HG03064 (cell line): ENCODE results near the gene C19orf25.
"Not testable (repeated sequence)": the region's sequence is repeated elsewhere in the genome, so short reads cannot be mapped to it uniquely, and the experiment has no call there.

ENCODE experiments used
- ATAC-seq: cut with Tn5 transposase; IDR thresholded peaks from one replicate; pipeline ENCODE4 v1.9.1; 2021; ENCODE audit warnings: low read depth; ENCODE audit not compliant: unreplicated experiment

C19orf25 gene

DNA sequence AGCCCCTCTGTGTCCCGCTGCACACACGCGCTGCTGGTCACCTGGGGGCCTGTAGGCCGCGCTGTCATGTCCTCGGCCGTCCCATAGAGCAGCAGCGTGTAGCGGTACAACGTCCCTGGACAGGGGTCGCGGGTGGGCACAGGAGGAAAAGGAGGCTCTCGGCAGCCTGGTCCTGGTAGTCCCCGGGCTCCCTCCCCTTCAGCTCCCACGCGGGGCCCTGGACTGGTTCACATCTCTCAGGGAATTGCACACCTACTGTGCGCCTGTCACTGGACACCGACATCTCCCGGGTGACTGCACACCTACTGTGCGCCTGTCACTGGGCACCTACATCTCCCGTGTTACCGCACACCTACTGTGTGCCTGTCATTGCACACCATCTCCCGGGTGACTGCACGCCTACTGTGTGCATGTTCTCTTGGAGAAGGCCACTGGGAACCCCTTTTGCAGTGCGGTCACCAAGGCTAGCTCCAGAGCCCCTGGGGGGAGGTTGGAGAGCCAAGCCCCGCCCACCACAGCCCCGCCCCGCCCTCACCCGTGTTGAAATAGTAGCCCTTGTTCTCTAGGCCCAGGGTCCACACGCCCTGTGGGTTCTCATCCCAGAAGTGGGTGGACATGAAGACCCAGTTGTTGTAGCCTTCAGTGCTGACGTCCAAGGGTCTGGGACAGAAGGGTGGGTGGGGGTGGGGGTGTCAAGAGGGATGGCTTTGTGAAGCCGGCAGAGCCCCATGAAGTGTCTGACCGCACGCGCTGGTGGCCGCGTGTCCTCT, 3.5 kb upstream of the C19orf25 start:
- no peak for ATAC-seq

DNA sequence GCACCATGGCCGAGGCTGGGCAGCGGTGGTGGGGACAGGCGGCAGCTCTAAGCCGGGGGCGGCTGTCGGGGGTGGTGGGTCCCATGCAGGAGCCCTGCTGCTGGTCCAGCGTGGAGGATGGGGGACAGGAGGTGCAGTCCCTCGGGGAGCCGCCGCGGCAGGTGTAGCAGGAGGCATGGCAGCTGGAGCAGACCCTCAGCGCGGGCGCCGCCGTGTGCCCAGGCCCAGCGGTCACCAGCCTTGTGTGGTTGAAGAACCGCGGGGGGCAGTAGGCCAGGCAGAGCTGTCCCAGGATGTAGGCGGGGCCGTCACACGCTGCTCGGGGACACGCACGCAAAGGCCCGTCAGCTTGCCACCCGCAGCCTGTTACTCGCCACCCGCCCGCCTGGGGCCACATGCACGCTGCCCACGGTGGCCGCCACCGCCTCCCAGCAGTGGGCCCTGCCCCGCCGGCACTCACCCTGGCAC, 2.9 kb upstream of the C19orf25 start:
- ATAC-seq = no peak

DNA sequence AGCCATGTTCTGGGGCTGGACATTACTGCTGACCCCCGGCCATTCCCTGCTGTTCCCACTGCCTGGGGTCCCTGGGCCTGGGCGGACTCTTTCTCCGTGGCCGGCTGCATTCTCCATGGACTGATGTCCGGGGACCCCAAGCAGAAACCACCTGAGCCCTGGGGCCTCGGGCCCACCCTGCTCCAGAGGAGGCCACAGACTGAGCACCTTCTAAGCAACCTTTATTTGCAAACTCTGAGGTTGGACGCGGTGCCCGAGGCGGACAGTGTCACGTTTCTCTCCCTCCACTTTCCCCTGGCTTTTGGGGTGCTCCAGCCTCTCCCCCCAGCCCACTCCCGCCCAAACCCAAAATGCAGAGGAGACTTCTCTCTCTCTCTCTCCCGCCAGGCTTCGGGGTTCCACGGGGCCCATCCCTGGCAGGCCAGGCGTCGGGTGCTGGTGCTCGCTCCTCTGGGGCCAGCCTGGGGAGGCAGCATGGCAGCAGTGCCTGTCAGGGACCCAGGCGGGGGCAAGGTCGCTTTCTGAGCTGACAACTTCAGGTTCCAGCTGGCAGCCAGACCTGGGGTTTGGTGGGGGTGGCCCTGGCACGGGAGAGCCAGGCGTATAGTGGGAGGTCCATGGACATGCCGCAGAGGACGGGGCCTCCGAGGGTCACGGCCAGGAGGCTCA, 2.3 kb upstream of the C19orf25 start:
- no peak for ATAC-seq

DNA sequence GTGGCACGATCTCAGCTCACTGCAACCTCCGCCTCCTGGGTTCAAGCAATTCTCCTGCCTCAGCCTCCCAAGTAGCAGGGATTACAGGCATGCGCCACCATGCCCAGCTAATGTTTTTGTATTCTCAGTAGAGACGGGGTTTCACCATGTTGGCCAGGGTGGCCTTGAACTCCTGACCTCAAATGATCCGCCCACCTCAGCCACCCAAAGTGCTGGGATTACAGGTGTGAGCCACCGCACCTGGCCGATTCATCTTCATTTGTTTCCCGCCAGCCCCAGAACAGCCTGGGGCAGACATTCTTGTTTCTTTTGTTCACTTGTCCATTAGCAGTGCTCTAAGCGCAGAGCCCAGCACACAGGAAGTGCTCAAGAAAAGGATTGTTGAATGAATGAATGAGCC, 2.0 kb downstream of the C19orf25 start:
- not testable (repeated sequence) for ATAC-seq

DNA sequence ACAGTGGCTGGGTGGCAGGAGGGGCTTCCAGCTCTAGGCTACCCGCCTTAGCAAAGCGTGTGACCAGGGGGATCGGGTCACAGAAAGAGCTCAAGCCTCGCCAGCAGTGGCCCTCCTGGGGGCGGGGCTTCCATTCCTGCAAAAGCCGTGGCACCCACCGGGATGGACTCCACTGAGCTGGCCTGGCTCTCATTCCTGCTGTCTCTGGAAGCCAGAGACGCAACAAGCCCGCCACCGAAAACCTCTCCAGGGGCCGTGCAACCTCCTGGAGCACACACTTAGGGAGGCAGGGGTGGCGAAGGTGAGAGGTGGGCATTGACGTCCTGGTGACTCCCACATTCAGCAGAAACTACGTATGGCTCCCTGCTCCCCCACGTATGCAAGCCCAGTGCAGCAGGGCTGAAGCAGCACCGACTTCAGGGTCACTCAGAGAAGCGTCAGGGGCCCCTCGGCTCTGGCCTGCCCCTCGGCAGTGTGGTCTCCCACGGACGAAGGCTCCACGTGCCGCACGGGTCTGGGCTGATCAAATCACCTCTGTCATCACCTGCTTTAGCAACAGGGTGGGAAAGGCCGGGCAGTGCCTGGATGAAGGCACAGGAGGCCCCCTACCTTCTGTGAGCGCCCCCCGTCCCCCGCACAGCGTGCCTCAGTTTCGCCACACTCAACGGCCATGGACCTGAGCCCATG, 3.1 kb downstream of the C19orf25 start:
- ATAC-seq = no peak

DNA sequence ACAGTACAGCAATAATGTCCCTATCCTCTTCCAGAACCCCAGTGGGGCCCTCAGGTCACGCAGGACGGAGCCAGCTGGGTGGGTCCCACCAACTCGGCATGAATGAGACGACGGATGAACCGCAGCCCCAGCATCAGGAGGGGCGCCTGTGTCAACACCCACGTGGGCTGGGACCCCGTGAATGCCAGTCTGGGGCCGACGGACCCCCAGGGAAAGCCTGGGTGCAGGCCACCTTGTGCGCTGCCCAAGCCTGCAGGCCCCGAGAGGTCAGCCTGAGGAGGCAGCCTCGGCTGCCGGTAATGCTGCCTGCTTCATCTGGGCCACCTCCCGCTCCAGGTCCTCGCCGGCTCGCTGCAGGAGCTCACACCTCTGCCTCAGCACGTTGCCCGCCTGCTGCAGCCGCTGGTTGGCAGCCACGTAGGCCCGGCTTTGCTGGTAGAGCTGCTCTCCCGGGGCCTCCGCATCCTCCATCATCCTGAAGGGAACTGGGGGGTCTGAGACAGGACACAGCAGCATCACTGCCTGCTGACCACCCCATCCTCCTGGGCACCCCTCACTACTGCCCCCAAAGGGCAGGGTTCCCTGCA, 4.2 kb downstream of the C19orf25 start:
- no peak for ATAC-seq

DNA sequence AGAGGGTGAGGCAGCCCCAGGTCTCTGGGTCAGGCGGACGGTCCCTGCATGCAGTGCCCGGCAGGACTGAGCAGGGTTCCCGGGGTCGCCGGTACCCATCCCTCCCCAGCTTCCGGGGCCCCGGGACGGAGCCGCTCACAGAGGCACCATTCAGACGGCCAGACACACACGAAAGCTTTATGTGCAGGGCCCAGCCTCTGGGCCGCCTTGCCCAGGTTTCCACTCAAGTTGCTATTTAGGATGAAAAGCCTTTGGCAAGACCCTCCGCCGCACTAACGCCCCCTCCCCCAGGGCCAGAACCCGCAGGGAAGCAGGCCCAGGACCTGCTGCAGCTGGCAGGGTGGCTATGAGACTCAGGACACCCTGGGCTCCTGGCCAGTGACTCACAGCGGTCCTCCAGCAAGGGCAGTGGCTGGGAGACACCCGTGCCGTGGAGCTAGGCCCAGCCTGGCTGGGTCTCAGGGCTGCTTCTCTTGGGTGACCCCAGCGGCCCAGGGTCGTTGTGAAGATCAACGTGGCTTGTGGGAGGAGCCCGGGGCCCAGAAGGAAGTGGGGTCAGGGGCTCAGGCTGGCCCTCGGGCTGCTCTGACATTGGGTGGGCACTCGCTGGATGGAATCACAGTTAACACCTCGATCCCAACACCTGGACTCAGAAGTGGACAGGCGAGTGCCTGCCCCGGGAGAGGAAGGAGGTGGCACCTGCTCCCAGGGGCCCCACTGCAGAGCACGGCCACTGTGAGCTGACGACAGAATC, 4.8 kb downstream of the C19orf25 start:
- no peak for ATAC-seq

DNA sequence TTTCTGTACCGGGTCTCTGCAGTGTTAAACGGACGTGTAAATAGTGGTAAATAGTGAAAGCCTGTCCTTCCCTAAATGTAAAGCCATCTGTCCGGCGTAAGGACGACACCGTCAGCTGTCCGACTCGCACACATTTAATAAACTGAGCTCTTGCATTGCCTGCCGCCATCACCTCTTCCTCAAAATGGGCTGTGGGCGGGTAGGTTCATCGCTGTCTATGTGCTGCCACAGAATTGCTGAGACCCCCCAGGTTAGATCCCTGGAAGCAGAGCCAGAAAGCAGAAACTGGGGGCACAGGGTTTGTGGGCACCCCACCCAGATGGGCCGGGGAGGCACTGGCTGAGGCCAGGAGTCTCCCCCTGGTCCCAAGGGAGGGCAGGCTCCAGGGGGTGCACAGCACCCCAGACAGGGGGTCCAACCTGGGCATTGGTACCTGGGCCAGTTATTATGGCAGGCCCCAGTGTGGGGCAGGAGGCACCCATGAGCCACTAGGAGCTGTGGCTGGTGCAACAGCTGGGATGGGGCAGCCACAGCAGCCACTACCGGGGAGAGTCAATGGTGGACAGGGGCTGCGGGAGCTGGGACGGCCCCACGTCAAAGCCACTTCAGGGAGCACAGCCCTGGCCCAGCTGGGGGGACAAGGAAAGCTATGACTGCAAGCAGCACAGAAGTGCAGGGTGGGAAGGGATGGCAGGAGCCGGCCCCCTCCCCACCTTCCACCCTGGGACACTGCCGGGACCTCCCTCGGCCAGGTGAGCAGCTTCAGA, 5.7 kb downstream of the C19orf25 start:
- ATAC-seq = no peak

DNA sequence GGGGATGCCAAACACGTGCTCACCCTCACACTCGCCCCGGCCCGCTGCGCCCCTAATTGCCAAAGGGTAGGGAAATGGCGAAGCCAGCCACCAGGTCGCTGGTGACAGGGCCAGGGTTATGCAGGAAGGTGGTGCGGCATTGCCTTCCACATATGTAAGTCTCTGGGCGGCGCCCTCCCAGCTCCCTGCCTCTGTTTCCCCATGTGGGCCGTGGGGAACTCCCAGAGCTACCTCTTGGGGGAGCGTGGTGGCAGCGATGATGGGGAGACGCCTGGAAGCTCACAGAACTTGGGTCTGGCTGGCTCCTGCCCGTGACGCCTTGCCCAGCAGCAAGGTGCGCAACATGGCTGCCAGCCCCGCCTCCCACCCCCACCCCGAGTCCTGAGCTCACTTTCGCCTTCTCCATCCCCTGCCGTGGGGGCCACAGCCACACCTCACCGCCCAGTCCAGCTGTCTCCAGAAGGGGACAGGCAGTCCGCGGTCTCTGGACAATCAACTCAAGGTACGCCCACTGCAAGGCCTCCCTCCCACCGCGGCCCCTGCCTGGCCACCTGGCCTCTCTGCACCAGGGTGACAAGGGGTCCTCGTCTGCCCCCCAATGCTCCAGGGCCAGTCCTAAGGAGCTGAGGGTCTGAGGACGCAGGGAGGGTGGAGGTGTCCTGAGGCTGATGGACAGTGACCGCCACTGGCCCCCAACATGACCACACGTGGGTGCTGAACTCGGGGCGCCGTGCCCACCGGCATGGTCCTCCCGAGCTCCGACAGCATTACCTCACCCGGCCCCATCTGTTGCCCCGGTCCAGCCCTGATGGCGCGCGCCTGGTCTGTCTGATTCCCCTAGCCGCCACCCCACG, 6.6 kb downstream of the C19orf25 start:
- no peak for ATAC-seq

DNA sequence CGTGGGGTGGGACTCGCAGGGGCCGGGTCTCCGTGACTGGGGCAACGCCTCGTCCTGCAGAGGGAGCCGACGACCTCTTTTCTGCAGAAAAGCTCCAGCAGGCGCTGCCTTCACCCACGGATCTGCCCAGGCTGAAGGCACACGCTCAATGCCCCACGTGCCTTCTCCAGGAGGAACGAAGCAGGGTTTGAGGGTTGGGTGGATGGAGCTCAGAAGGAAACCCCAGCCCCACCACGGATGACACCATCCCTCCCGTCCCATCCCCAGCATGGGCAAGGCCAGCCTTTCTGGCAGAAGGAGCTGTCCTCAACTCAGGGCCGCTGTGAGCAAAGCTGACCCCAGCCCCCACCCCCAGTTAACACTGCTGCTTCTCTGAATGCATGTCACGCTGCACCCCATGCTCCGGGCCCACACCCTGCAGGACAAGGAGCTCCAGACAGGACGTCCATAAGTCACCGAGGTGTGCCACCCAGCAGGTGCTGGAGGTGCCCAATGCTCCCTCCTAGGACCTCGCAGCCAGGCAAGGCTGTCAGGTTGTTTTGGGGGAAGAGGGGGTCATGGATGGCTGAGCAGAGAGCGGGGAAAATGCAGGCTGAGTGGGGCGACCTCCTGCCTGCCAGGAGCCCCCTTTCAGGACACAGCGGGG, 7.4 kb downstream of the C19orf25 start:
- ATAC-seq = no peak

DNA sequence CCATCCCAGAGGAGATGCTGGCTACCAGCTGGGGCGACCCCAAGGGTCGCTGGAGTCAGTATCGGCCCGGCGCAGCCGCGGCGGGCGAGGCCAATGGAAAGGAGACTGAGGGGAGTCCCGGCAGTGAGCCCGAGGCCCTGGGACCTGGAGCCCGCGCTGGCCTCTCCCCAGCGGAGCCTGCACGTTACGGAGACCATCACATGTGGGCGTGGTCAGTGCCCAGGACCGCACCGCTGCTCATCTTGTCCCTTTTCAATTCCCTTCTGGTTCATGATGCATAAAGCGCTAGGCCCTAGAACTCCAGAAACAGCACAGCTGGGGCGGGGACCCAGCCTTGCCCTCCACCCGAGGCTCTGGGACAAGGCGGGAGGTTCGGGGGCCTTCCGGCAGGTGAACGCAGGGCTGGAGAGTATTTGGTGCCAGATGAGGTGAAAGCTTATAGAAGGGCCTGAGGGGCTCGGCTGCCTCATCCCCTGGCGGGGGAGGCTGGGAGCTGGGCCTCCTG, 8.0 kb downstream of the C19orf25 start:
- no peak for ATAC-seq

DNA sequence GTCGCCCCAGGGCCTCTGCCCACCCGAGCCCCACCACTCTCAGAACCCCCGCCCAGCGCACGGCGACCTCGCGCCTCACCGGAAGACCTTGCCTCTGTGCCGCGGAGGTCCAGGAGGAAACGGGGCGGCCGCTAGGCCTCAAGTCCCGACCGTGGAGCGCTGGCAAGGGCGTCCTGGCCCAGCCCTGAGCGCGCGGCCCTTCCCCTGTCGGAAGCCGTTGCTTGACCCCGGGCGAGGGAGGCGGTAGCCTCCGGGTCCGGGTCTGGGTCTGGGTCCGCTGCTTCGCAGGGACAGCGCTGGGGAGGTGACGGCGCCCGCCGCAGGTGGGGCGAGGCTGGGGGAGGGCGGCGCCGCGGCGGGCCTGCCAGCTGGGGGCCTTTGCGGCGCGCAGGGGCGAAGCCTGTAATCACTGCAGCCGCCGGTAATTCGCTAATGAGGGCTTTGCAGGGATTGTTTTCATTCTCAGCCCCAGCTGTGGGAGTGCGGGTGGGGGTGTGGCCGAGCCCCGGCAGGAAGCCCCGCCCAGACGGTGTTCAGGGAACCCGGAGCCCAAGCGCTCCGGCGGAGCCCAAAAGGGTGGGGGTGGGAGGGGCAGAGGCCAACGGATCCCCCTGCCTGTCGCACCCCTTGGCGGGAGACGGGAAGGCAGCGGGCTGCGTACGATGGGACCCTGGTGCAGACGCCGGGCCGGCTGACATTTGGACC, 8.6 kb downstream of the C19orf25 start:
- ATAC-seq = no peak

DNA sequence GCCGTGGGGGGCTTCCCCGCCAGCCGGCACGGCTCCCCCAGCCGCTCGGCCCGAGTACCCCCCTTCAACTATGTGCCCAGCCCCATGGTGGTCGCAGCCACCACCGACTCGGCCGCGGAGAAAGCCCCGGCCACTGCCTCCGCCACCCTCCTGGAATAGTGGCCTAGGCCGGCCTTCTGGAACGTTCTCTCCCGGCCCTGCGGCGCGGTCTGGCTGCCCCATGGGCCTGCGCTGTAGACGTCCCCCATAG, 9.0 kb downstream of the C19orf25 start:
- ATAC-seq = no peak

DNA sequence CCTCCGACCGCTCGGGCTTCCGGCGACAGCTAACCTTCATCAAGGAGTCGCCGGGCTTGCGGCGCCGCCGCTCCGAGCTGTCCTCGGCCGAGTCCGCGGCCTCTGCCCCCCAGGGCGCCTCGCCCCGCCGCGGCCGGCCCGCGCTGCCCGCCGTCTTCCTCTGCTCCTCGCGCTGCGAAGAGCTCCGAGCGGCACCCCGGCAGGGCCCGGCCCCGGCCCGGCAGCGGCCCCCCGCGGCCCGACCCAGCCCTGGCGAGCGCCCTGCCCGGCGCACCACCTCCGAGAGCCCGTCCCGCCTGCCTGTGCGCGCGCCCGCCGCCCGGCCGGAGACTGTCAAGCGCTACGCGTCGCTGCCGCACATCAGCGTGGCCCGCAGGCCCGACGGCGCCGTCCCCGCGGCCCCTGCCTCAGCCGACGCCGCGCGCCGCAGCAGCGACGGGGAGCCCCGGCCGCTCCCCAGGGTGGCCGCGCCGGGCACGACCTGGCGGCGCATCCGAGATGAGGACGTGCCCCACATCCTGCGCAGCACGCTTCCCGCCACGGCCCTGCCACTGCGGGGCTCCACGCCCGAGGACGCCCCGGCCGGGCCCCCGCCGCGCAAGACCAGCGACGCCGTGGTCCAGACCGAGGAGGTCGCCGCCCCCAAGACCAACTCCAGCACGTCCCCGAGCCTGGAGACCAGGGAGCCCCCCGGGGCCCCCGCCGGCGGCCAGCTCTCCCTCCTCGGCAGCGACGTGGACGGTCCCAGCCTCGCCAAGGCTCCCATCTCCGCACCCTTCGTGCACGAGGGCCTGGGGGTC, 9.6 kb downstream of the C19orf25 start:
- no peak for ATAC-seq

DNA sequence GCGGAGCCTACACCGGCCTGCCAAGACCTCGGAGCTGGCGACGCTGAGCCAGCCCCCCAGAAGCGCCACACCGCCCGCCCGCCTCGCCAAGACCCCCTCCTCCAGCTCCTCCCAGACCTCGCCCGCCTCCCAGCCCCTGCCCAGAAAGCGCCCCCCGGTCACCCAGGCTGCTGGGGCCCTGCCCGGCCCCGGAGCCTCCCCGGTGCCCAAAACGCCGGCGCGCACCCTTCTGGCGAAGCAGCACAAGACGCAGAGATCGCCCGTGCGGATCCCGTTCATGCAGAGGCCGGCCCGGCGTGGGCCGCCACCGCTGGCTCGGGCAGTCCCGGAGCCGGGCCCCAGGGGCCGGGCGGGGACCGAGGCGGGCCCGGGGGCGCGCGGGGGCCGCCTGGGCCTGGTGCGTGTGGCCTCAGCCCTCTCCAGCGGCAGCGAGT, 10.2 kb downstream of the C19orf25 start:
- ATAC-seq = no peak

DNA sequence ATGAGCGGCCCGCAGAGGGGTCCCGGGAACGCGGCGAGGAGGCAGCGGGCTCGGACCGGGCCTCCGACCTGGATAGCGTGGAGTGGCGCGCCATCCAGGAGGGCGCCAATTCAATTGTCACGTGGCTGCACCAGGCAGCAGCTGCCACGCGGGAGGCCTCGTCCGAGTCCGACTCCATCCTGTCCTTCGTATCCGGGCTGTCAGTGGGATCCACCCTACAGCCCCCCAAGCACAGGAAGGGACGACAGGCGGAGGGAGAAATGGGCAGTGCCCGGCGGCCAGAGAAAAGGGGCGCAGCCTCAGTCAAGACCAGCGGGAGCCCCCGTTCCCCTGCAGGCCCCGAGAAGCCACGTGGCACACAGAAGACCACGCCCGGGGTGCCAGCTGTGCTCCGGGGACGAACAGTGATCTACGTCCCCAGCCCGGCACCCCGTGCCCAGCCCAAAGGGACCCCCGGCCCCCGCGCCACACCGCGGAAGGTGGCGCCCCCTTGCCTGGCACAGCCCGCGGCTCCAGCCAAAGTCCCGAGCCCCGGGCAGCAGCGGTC, 10.7 kb downstream of the C19orf25 start:
- ATAC-seq = no peak
